Measurements from ENCODE around the gene FASN.
"Not testable (repeated sequence)": the region's sequence is repeated elsewhere in the genome, so short reads cannot be mapped to it uniquely, and the experiment has no call there.

Gene FASN

GRCh38 chr17:82041144-82041814 lies 56.8 kb downstream of the FASN start:
- no peak for DNase-seq (ENCODE audit: low spot score)

DNA sequence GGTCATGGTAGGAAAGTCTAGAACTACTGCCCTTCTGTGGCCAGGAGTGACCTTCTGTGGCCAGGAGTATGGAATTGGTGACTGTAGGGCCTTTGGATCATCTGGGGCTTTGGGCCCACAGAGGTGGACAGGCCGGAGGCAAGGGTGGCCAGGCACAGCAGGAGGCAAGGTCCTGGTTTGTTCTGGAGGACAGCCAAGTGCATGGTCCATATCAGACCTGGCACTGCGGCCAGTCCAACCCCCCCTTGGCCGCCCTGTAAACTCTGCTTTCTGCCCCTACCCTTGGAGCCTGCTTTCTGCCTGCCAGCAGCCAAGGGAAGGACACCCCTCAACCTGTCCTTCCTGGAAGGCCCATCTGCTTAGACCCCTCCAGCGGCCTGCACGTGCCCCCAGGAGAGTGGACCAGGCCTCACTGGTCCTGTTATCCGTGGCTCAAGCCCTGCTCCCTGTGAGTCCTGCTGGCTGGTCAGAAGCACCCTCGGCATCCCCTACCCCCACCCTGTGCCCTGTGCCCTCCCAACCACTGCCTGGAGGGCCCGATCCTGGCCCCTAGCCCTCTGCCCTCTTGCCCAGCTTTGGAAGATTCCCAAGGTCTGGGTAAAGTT lies 58.2 kb downstream of the FASN start:
- no peak for DNase-seq (ENCODE audit: low spot score)

GRCh38 chr17:82038796-82039409 lies 59.1 kb downstream of the FASN start:
- not testable (repeated sequence) for DNase-seq (ENCODE audit: low spot score)

DNA sequence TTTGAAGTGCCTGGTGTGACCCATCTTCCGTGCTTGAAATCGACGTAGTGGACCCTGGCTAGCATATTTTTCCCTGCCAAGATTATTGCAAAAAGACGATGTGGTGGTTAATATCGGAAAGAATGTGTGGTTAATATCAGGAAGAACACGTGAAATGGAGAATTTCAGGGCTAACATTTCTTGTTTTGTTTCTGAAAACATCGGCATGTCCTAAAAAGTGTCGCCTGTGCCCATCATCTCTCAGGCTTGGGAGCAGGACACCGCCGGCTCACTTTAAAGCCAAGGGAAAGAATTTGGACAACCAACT lies 60.2 kb downstream of the FASN start:
- DNase-seq (ENCODE audit: low spot score): no peak

- peak; percentile 94 for DNase-seq (ENCODE audit: low spot score)
Observed at GRCh38 chr17:82037092-82037888, 60.7 kb downstream of the FASN start, which contains the start of gene DCXR. Gene DCXR, minus strand, starts transcription at chr17:82037697. Its CDS starts 15 bp downstream, at chr17:82037682.

DNA sequence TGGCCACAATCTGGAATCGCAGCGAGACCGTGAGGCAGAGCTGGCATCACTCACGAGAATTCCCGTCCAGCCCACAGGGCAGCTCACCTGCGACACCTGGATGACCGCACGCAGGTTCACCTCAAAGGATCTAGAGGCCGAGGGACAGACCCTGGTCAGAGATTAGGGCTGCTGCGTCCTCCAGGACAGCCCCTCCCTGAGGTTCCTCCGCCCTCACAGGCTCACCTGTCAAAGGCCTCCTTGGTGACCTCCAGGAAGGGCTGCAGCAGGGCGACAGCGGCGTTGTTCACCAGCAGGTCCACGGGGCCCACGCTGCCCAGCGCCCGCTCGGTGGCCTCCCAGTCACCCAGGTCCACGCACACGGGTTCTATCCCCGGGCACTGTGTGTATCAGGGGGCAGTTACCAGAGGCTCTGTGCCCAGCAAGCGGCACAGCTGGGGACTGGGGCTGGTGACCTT lies 61.4 kb downstream of the FASN start:
- DNase-seq (ENCODE audit: low spot score): no peak

- no peak for DNase-seq (ENCODE audit: low spot score)
Observed at GRCh38 chr17:82035956-82036633, 61.9 kb downstream of the FASN start.

- no peak for DNase-seq (ENCODE audit: low spot score)
Observed at GRCh38 chr17:82035488-82035887, 62.5 kb downstream of the FASN start.

DNA sequence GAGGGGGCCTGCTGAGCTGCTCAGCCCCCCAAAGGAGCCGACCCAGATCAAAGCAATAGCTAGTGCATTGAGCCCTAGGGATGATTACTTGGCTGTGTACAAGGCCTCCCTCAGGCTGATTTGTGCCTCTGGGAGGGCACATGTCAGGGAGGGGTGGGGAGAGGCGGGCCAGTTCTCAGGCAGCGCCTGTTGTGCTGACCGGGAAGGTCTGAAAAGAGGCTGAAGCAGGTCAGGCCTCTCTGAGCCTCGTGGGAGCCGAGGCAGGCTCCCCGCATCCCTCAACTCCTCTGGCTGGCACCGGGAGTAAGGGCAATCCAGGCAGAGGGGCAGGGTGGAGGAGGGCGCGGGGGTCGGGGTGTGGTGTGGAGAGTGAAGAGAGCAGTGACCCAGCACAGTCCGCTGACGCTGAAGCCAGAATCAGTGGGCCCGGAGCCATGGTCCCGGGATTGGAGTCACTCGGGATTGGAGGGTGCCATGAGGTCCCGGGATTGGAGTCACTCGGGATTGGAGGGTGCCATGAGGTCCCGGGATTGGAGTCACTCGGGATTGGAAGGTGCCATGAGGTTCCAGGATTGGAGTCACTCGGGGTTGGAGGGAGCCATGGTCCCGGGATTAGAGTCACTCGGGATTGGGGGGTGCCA lies 63.5 kb downstream of the FASN start:
- DNase-seq (ENCODE audit: low spot score): no peak

DNA sequence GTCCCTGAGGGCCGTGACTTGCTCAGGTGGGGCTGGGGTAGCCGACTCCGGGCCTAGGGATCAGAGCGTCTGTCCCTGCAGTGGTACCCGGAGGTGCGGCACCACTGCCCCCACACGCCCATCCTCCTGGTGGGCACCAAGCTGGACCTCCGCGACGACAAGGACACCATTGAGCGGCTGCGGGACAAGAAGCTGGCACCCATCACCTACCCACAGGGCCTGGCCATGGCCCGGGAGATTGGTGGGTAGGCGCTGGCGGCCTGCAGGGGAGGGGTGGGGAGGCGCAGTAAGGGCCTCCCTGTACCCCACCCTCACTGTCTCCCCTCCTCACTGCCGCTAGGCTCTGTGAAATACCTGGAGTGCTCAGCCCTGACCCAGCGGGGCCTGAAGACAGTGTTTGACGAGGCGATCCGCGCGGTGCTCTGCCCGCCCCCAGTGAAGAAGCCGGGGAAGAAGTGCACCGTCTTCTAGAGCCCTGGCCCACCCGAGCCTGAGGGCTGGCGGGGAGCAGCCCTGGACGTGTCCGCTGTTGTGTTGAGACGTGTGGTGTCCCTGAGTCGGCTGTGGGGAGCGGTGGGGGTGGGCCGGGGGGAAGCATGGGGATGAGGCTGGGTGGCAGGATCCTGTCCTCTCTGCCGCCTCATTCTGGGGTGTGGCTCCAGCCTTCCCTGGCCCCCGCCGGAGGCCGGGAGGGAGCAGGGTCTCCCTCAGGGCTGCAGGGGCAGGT lies 64.5 kb downstream of the FASN start:
- no peak for DNase-seq (ENCODE audit: low spot score)

DNA sequence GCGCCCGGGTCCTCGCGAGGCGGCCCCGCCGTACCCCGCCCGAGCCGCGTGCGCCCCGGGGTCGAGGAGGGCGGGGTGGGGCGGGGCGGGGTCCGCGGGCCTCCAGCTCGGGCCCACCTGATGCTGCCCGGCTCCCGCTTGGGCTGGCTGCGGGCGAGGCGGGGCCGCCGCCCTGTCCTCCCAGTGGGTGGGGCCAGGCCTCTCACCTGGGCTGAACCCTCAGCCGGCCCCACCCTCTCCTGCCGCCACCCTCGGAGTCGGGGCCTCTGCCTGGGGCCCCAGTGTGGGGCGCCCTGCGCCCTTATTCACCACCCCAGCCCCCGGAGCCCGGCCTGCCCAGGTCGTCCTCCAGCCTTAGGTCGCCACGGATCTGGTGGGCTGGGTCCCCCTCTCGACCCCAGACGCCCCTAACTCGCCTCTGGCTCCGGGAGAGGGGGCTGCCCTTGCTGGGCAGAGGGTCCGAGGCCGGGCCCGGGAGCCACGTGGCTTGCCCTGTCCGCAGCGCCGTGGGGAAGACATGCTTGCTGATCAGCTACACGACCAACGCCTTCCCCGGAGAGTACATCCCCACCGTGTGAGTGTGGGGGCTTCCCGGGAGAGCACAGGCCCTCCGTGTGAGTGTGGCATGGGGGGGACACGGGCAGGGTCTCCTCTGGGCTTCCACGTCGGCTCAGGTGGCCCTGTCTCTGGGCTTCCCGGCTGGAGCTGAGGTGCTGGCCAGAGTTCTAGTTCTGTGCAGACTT lies 66.0 kb downstream of the FASN start:
- no peak for DNase-seq (ENCODE audit: low spot score)

DNA sequence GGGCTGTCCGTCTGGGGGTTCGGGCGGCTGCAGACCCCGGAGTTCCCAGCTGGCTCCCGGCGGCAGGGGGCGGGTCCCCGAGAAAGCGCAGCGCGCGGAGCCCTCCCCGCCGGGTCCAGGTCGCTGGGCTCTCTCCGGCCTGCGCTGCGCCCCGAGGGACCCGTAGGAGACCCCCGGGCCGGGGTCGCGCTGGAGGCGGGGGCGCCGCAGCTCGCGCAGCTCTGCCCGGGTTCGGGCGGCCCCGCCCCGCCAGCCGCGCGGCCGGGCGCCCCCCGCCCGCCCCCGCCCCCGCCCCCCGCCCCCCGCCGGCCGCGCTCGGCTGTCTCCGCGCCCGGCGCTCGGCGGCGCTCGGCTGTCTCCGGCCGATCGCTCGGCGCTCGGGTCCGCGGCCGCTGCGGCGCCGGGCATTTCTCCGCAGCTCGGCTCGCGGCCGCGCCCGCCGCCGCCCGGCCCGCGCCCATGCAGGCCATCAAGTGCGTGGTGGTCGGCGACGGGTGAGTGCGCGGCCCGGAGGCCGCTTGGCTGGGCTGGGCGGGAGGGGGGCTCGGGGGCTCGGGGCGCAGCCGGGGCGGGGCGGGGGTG lies 66.6 kb downstream of the FASN start, which contains the start of gene RAC3:
TSS of gene RAC3 (plus strand) at position 376 of the 582 bp plus-strand sequence. CDS start at position 460, 84 bp downstream.
- DNase-seq (ENCODE audit: low spot score): no peak

DNA sequence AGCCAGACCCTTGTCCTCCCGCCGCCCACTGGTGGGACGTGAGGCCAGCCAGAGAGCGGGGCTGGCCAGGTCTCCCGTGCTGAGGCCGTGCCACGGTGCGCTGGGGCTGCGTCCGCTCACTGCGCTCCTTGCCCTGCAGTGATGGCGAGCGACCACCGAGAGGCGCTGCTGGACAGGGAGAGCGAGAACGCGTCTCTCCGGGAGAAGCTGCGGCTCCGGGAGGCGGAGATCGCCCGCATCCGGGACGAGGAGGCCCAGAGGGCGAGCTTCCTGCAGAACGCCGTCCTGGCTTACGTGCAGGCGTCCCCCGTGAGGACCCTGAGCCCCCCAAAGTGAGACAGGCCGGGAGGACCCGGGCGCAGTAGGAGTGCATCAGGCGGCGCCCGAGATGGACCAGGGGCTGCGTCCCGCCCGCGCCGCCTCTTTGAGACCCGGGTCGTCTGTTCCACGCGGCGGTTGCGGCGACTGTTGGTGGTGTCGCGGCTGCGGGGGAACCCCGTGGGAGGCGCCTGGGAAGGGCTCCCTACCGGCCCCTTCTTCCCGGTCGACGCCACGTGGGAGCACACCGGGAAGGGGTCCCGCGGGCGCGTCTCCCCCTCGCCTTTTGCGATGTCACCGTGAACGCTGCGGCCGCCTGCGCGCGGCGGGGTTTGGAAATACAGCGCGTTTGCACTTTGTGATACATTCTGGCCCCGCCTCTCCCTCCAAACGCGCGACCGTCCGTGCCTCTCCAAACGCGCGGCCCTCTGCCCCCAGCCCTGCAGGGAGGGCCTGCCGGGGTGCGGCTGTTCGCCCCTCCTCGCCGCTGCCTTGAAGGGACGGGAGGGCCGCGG lies 67.3 kb downstream of the FASN start:
- DNase-seq (ENCODE audit: low spot score): peak; percentile 87

DNA sequence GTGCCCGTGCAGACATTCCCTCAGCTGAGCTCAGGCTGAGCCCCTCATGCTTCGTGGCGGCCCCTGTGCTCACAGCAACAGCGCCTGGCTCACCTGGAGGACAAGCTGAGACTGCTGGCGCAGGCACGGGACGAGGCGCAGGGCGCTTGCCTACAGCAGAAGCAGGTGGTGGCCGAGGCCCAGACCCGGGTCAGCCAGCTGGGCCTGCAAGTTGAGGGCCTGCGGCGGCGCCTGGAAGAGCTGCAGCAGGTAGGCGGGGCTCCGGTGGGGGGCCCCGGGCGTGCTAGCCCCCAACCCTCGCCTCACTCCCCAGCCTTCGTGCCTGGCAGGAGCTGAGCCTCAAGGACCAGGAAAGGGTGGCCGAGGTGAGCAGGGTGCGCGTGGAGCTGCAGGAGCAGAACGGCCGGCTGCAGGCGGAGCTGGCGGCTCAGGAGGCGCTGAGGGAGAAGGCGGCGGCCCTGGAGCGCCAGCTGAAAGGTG lies 68.0 kb downstream of the FASN start:
- no peak for DNase-seq (ENCODE audit: low spot score)

DNA sequence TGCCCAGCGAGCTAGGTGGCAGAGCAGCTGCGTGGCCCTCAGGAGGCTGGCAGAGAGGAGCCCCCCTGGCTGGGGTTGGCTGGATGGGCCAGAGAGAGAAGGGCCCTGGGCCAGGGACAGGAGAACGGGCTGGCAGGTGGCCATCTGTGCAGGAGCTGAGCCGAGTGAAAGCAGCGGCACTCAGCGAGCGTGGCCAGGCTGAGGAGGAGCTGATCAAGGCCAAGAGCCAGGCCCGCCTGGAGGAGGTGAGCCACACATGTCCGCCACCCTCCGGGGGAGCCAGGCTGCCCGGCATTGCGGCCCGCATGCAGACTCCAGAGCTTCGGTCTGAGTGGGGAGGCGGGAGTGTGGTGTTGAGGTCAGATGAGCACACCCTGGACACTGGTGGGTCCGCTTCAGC lies 68.6 kb downstream of the FASN start:
- no peak for DNase-seq (ENCODE audit: low spot score)

DNA sequence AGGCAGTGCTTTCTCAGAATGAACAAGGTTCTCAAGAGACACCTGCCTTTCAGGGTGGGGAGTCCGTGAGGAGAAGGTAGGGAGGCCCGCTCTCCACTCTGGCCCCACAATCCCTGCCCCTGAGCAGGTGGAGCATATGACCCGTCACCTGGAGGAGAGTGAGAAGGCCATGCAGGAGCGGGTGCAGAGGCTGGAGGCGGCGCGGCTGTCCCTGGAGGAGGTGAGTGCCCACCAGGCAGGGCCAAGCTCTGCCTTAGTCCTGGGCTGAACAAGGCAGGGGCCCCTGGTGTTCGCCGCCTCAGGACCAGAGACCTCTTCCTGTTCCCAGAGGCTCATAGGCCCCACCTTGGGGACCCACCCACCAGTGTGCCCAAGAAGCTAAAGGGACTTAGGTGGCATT lies 69.1 kb downstream of the FASN start:
- DNase-seq (ENCODE audit: low spot score): no peak
